Measurements from ENCODE around the gene TAC4.

TAC4 gene

DNA sequence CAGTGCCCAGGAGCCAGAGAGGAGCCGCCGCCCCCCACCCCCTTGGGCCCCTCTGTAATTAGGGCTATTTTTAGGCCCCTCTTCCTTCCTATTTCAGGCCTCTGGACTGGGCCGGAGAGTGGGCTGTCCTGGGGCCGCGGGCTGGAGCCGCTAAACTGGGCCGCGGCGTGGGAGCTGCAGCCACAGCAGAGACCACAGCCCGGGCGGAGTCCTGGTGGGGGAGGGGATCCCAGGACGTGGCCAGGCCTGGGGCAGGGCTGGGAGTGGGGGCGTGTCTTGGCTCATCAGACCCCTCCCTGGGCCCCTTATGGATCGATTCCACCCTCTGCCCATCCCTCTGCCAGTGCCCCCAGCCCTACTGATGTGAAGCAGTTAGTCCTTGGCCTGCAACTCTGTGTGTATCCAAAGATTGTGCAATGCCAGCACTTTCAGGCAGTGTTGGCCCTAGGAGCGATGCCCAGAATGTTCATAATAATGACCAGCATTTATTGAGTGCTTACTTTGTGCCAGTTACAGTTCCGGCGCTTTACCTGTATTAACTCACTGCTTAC is 15.0 kb upstream of the TAC4 start:
- FAIRE-seq = no peak
- TF ChIP-seq, protein P1, sequence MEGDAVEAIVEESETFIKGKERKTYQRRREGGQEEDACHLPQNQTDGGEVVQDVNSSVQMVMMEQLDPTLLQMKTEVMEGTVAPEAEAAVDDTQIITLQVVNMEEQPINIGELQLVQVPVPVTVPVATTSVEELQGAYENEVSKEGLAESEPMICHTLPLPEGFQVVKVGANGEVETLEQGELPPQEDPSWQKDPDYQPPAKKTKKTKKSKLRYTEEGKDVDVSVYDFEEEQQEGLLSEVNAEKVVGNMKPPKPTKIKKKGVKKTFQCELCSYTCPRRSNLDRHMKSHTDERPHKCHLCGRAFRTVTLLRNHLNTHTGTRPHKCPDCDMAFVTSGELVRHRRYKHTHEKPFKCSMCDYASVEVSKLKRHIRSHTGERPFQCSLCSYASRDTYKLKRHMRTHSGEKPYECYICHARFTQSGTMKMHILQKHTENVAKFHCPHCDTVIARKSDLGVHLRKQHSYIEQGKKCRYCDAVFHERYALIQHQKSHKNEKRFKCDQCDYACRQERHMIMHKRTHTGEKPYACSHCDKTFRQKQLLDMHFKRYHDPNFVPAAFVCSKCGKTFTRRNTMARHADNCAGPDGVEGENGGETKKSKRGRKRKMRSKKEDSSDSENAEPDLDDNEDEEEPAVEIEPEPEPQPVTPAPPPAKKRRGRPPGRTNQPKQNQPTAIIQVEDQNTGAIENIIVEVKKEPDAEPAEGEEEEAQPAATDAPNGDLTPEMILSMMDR (IDR thresholded peaks at IDR 0.05; ENCODE audit: insufficient read depth, missing control alignments) = no peak
- DNase-seq (ENCODE audit: insufficient read length, low spot score) = no peak

DNA sequence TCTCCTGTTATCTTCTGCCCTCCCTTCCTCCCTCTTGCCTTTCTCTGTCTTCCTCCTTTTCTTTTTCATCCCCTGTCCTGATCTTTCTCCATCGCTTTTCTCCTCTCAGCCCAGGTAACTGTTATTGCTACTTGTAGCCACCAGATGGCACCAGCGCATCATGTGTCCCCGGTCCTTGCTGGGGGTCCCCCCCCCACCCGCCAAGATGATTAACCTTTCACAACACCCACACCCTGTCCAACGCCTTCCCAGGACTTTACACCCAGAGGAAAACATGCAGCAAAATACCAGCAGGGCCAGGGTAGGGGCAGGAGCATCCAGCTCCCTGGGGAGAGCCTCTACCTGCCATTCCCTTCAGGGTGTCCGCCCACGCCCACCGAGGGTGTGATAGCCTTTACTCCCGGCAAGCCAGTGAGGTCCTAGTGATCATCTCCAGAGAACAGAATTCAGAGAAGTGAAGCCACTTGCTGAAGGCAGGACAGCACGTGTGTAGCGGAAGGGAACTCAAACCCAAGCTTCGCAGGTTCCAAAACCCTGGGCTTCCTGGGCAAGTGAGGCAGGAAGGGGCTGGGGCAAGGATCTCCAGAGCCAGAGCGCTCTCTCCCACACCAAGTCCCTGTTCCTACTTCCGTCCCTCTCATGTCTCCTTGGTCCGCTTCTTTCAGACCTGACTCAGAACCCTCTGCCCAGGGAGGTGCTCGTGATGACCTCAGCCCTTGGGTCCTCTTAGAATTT is 13.4 kb upstream of the TAC4 start:
- TF ChIP-seq, protein P1 (IDR thresholded peaks at IDR 0.05; ENCODE audit: insufficient read depth, missing control alignments) = peak; percentile 98
- DNase-seq (ENCODE audit: insufficient read length, low spot score) (no peak), FAIRE-seq (no peak)

- DNase-seq (ENCODE audit: insufficient read length, low spot score) (no peak), FAIRE-seq (no peak)
- TF ChIP-seq, protein P1 (IDR thresholded peaks at IDR 0.05; ENCODE audit: insufficient read depth, missing control alignments) = no peak
These were observed 12.4 kb upstream of the TAC4 start for GRCh38 chr17:49859991-49860953.

DNA sequence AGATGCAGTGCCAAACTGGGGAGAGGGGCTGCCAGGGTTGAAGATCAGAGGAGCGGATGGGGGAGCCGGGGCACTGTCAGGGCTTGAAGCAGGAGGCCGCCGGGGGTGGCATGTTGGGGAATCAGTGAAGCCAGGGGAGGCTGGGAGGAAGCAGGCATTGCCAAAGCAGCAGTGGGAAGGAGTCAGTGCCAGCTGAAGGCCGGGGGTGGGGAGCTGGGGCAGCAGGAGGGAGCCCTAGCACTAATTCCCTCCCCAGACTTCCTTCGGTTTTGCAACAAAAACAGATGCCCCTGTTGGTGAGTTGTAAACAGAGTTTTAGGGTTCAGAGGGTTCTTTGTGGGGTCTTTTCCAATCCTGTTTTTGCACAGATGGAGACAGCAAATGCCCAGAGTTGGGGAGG is 10.9 kb upstream of the TAC4 start:
- TF ChIP-seq, protein P1 (IDR thresholded peaks at IDR 0.05; ENCODE audit: insufficient read depth, missing control alignments) = no peak
- no peak for DNase-seq (ENCODE audit: insufficient read length, low spot score)
- FAIRE-seq = no peak

DNA sequence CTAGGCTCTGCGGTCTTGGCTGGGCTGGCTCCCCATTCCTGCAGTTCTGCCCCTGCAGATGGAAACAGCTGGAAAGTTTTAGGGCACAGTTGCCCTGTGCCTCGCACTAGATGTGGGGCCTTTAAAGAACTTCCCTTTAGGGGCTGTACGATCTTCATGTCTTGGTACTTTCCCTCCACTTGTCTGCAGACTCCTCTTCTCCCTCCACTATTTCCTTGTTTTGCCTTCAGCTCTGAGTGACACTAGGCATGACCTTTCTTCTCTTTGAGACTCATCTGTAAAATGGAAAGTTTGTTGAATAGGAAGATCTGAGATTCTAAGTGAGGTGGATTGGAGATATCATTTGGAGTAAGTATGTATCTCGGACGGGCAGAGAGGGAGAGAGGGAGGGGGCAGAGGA is 6.3 kb upstream of the TAC4 start:
- TF ChIP-seq, protein P1 (IDR thresholded peaks at IDR 0.05; ENCODE audit: insufficient read depth, missing control alignments) = no peak
- no peak for DNase-seq (ENCODE audit: insufficient read length, low spot score)
- FAIRE-seq = no peak

DNA sequence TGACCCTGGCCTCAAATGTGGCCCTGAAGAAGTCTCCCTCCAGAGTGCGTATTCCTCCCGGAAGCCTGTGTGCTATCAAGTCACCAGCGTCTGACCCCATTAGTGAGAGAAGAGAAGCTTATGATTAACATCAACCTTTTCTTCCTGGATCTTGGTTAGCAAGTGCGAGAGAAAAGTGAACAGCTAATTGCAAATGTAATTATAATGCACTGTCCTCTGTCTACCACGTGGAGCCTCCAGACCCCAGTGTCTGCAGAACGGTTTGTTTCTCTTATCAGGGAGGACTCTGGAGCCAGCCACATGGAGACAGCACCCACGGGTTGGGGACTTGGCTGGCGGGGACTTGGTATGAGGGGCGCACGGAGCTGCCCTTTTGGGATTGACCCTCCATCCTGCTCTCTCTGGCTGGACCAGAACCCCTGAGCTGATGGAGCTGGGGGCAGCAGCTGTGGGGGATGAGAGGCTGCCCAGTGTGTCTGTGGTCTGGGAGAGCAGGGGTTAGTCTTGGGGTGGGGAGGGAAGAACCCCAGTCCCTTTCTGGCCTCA is 5.7 kb upstream of the TAC4 start:
- no peak for DNase-seq (ENCODE audit: insufficient read length, low spot score)
- no peak for FAIRE-seq
- TF ChIP-seq, protein P1 (IDR thresholded peaks at IDR 0.05; ENCODE audit: insufficient read depth, missing control alignments) = no peak

Data from D721Med (cell line).